OCI-LY3 (cell line): ENCODE results near the gene SOX5.

Experiments
- CTCF ChIP-seq: fragments of 200-600, 300-600 bp; sonication (generic); IDR thresholded peaks from 2 replicates; pipeline ENCODE4 v1.5.1; 2014; ENCODE audit warnings: antibody characterized with exemption, low read length, low read depth
- EZH2phosphoT487 ChIP-seq: fragments of 200-600 bp; shearing (Covaris generic); IDR thresholded peaks from 2 replicates; pipeline ENCODE4 v1.6.1; 2018; ENCODE audit warnings: antibody characterized with exemption, mixed run types, low read depth

- TF ChIP-seq CTCF (no peak), EZH2phosphoT487 (no peak)
Observed at GRCh38 chr12:23669691-23670090, 279.8 kb downstream of the SOX5 start.
